Stimulated activated CD4-positive, alpha-beta T cell treated with anti-CD3 and anti-CD28 coated beads, Interleukin-4, amount 100 ng/mL, for 4 hours (primary cell): Measurements from ENCODE around the gene C9orf72.
A peak's percentile ranks its signal among the peaks of the same experiment; 100 is the strongest.

Experiments
- DNase-seq, 2 experiments: peaks; one replicate each; pipeline ENCODE4 v3.0.0-alpha.2; 2020

The C9orf72 gene

GRCh38 chr9:27537756-27538155 lies 35.5 kb downstream of the C9orf72 start:
- DNase-seq, result no peak

- no peak for DNase-seq
Observed at GRCh38 chr9:27537027-27537435, 36.2 kb downstream of the C9orf72 start.

GRCh38 chr9:27536168-27536567 lies 37.1 kb downstream of the C9orf72 start:
- DNase-seq, result no peak

GRCh38 chr9:27535701-27536118 lies 37.6 kb downstream of the C9orf72 start:
- DNase-seq, result no peak

GRCh38 chr9:27534658-27535209 lies 38.5 kb downstream of the C9orf72 start:
- no peak for DNase-seq

GRCh38 chr9:27534131-27534530 lies 39.1 kb downstream of the C9orf72 start:
- DNase-seq, result no peak

- DNase-seq, result no peak
Observed at GRCh38 chr9:27533311-27533710, 40.0 kb downstream of the C9orf72 start.

GRCh38 chr9:27532046-27532445 lies 41.2 kb downstream of the C9orf72 start:
- no peak for DNase-seq

- DNase-seq, result no peak
Observed at GRCh38 chr9:27530915-27531755, 42.1 kb downstream of the C9orf72 start.

GRCh38 chr9:27529316-27530278 lies 43.7 kb downstream of the C9orf72 start, which contains the start of gene MOB3B:
Gene MOB3B, minus strand, starts transcription at chr9:27529814. Its CDS starts 74,264 bp downstream, at chr9:27455550.
- DNase-seq, result peak; percentile 65 to 79

GRCh38 chr9:27528886-27529315 lies 44.4 kb downstream of the C9orf72 start:
- DNase-seq, result peak; percentile 34 to 45

GRCh38 chr9:27528076-27528885 lies 45.0 kb downstream of the C9orf72 start:
- DNase-seq, result peak; percentile 36 to 52

- DNase-seq, result no peak
Observed at GRCh38 chr9:27527702-27528075, 45.6 kb downstream of the C9orf72 start.

GRCh38 chr9:27524236-27524635 lies 49.0 kb downstream of the C9orf72 start, which contains the start of gene IFNK:
Gene IFNK, plus strand, starts transcription at chr9:27524290. Its CDS starts 47 bp downstream, at chr9:27524337.
- no peak for DNase-seq

- no peak for DNase-seq
Observed at GRCh38 chr9:27523141-27523540, 50.1 kb downstream of the C9orf72 start.

- no peak for DNase-seq
Observed at GRCh38 chr9:27520986-27521385, 52.3 kb downstream of the C9orf72 start.

- no peak for DNase-seq
Observed at GRCh38 chr9:27519466-27520465, 53.5 kb downstream of the C9orf72 start.

- no peak for DNase-seq
Observed at GRCh38 chr9:27518809-27519208, 54.5 kb downstream of the C9orf72 start.

GRCh38 chr9:27518006-27518405 lies 55.3 kb downstream of the C9orf72 start:
- no peak for DNase-seq

GRCh38 chr9:27514551-27514950 lies 58.7 kb downstream of the C9orf72 start:
- DNase-seq, result no peak

GRCh38 chr9:27511771-27512170 lies 61.5 kb downstream of the C9orf72 start:
- DNase-seq, result no peak
